CD4-positive, alpha-beta T cell treated with Interleukin-17A for 4 hours (primary cell): ENCODE results near the gene CIB1.
A peak's percentile ranks its signal among the peaks of the same experiment; 100 is the strongest.

Experiments
- DNase-seq: peaks from one replicate; pipeline ENCODE4 v3.0.0-alpha.2; 2020; ENCODE audit warnings: mixed read lengths

Gene CIB1

GRCh38 chr15:90239371-90239770 lies 5.6 kb upstream of the CIB1 start:
- no peak for DNase-seq

GRCh38 chr15:90234096-90234988 lies 601 bp upstream of the CIB1 start, which contains the start of gene GDPGP1:
Gene GDPGP1, plus strand, starts transcription at chr15:90234209. Its CDS starts 6,700 bp downstream, at chr15:90240909.
- DNase-seq = no peak

GRCh38 chr15:90232941-90233386 lies 777 bp downstream of the CIB1 start:
- DNase-seq = peak; percentile 13

- DNase-seq = no peak
Measured at GRCh38 chr15:90232196-90232595, 1.5 kb downstream of the CIB1 start.

GRCh38 chr15:90231028-90232017 lies 2.4 kb downstream of the CIB1 start:
- peak; percentile 84 for DNase-seq

GRCh38 chr15:90230610-90231009 lies 3.1 kb downstream of the CIB1 start:
- no peak for DNase-seq

GRCh38 chr15:90230071-90230494 lies 3.7 kb downstream of the CIB1 start:
- no peak for DNase-seq

GRCh38 chr15:90228960-90229359 lies 4.8 kb downstream of the CIB1 start:
- no peak for DNase-seq

- DNase-seq = no peak
Measured at GRCh38 chr15:90227816-90228772, 5.6 kb downstream of the CIB1 start.

GRCh38 chr15:90227336-90227735 lies 6.4 kb downstream of the CIB1 start:
- no peak for DNase-seq

- no peak for DNase-seq
Measured at GRCh38 chr15:90225504-90226234, 8.1 kb downstream of the CIB1 start.

GRCh38 chr15:90225047-90225446 lies 8.7 kb downstream of the CIB1 start:
- DNase-seq = no peak

- no peak for DNase-seq
Measured at GRCh38 chr15:90223441-90224165, 10.1 kb downstream of the CIB1 start.

- no peak for DNase-seq
Measured at GRCh38 chr15:90222547-90222946, 11.2 kb downstream of the CIB1 start.

- peak; percentile 47 for DNase-seq
Measured at GRCh38 chr15:90221246-90221900, 12.4 kb downstream of the CIB1 start.

- DNase-seq = peak; percentile 78
Measured at GRCh38 chr15:90219421-90220141, 14.2 kb downstream of the CIB1 start.

GRCh38 chr15:90217671-90218394 lies 15.9 kb downstream of the CIB1 start:
- DNase-seq = no peak

- DNase-seq = no peak
Measured at GRCh38 chr15:90214553-90215196, 19.1 kb downstream of the CIB1 start.
